Mucosa of descending colon (tissue), 3 donors: Measurements from ENCODE around the gene LAMA2. TPM values are rescaled to one million over a fixed set of nuclear protein-coding genes. Genes with fewer than 3 reads are reported as not detected.

Experiments used
- ATAC-seq: fragments of 200-7000 bp; cut with Tn5 transposase; one replicate; pipeline ENCODE4 v1.9.1; 2020; ENCODE audit warnings: mild to moderate bottlenecking, moderate library complexity
- DNase-seq, 3 donors: peaks; one replicate each; pipeline ENCODE4 v3.0.0-alpha.2; 2020
- H3K36me3 ChIP-seq: fragments of 200-600 bp; one replicate; pipeline ENCODE4 v1.8.0; 2021; ENCODE audit warnings: low read depth, mild to moderate bottlenecking
- H3K4me1 ChIP-seq: fragments of 200-600 bp; one replicate; pipeline ENCODE4 v1.8.0; 2021; ENCODE audit warnings: low read depth, mild to moderate bottlenecking
- H3K4me3 ChIP-seq: fragments of 200-600 bp; one replicate; pipeline ENCODE4 v1.8.0; 2021; ENCODE audit warnings: mild to moderate bottlenecking
- H3K9me3 ChIP-seq: fragments of 200-600 bp; one replicate; pipeline ENCODE4 v1.8.0; 2021; ENCODE audit warnings: mild to moderate bottlenecking
- intact Hi-C, 2 donors: fragments of 100-400 bp; cut with DNase I in 1 of 2; cut with micrococcal nuclease in 1 of 2; formaldehyde crosslinking; loops; one replicate each; pipeline versions ENCODE4 v1.11.0 to v1.11.1; 2022; cut with DNase I, micrococcal nuclease
- total RNA-seq, 3 donors: library from RNA; stranded (reverse); fragmentation: NEBNext Ultra II Directional in 2 of 3; extraction: Animal tissue kit (Norgen Biotek cat#: 25700) in 2 of 3; gene quantifications; one replicate each; pipeline versions ENCODE4 v1.2.1 to v1.2.4, GENCODE V29; 2021 to 2023
- TF ChIP-seq, protein P1 (sequence below): fragments of 200-600 bp; IDR thresholded peaks from one replicate; pipeline ENCODE4 v1.8.0; 2022; ENCODE audit warnings: antibody characterized with exemption, mild to moderate bottlenecking
- donor health status: DM: no; HTN: no; CAD: no; lungs with moderate emphysema.
- donor health status: DM: no; HTN: no; CAD: no.
- donor health status: DM: no; HTN: yes; CAD: no.

Gene LAMA2
- total RNA-seq, 3 donors from 2014 or later: 3.6 to 29.4 (median 18.4) TPM

- no peaks in the 10 kb centered on the region for H3K36me3 ChIP-seq
- DNase-seq (no peak), ATAC-seq (no peak)
- H3K9me3 ChIP-seq: no peaks in the 10 kb centered on the region
- no peaks in the 10 kb centered on the region for H3K4me1 ChIP-seq
- H3K4me3 ChIP-seq: no peak overlapping the region
- intact Hi-C loops: no loop called here
- TF ChIP-seq, protein P1, sequence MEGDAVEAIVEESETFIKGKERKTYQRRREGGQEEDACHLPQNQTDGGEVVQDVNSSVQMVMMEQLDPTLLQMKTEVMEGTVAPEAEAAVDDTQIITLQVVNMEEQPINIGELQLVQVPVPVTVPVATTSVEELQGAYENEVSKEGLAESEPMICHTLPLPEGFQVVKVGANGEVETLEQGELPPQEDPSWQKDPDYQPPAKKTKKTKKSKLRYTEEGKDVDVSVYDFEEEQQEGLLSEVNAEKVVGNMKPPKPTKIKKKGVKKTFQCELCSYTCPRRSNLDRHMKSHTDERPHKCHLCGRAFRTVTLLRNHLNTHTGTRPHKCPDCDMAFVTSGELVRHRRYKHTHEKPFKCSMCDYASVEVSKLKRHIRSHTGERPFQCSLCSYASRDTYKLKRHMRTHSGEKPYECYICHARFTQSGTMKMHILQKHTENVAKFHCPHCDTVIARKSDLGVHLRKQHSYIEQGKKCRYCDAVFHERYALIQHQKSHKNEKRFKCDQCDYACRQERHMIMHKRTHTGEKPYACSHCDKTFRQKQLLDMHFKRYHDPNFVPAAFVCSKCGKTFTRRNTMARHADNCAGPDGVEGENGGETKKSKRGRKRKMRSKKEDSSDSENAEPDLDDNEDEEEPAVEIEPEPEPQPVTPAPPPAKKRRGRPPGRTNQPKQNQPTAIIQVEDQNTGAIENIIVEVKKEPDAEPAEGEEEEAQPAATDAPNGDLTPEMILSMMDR: no peak
Measured at GRCh38 chr6:129344379-129344778, 461.4 kb downstream of the LAMA2 start.

- intact Hi-C loops: no loop called here
- Histone ChIP-seq H3K36me3 (no peaks in the 10 kb centered on the region), H3K4me3 (no peak overlapping the region), H3K4me1 (no peaks in the 10 kb centered on the region), H3K9me3 (no peaks in the 10 kb centered on the region)
- TF ChIP-seq, protein P1: no peak
- ATAC-seq (no peak), DNase-seq (no peak)
Measured at GRCh38 chr6:129345890-129346289, 463.0 kb downstream of the LAMA2 start.

DNA sequence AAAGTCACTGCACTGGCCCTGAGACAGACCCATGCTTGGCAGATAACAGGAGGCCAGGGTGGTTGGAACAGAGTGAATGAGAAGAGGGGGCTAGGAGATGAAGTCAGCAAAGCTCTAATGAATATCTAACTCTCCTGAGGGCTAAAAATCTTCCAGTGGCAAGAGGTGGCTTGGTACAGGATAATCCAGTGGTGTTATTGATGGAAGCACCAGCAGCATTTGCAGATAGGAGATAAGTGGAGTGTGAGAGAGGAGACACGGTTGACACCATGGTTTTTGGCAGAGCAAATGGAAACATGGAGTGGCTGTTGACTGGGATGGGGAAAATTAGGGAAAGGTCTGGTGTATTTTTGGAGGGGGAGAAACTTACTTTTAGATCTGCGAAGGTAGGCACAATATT lies 464.0 kb downstream of the LAMA2 start:
- ATAC-seq: no peak
- Histone ChIP-seq H3K4me3 (no peak overlapping the region), H3K9me3 (no peaks in the 10 kb centered on the region), H3K4me1 (no peaks in the 10 kb centered on the region), H3K36me3 (no peaks in the 10 kb centered on the region)
- TF ChIP-seq, protein P1: no peak
- intact Hi-C loops: no loop called here
- DNase-seq: no peak

GRCh38 chr6:129350278-129350677 lies 467.3 kb downstream of the LAMA2 start:
- ATAC-seq: peak; percentile 95
- DNase-seq: peak; percentile 25 to 37 (median 32)
- Histone ChIP-seq H3K36me3 (no peaks in the 10 kb centered on the region), H3K4me1 (no peaks in the 10 kb centered on the region), H3K4me3 (no peak overlapping the region), H3K9me3 (no peaks in the 10 kb centered on the region)
- TF ChIP-seq, protein P1: no peak
- intact Hi-C loops: no loop called here

DNA sequence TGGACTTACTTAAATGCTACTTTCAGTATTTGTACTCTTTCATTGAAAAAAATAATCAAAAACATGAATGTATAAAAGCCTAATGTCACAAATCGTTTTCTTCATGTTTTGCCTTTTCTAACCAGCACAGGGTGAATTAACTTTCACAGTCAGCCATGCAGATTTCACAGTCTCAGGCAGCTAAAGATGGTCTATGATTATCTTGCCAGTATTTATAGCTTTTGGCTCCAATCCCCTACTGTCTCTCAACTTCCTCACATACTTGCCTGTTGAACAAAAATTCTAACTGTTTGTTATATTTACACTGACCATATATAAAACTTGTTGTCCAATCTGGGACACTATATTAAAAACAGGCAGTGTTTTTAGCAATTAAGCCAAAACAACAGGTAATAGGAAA lies 468.9 kb downstream of the LAMA2 start:
- no peaks in the 10 kb centered on the region for H3K36me3 ChIP-seq
- ATAC-seq (no peak), DNase-seq (no peak)
- no peaks in the 10 kb centered on the region for H3K9me3 ChIP-seq
- TF ChIP-seq, protein P1: no peak
- H3K4me1 ChIP-seq: no peaks in the 10 kb centered on the region
- no peak overlapping the region for H3K4me3 ChIP-seq
- intact Hi-C loops: no loop called here

- intact Hi-C loops: no loop called here
- DNase-seq: peak; percentile 25 to 50 (median 25)
- ATAC-seq: peak; percentile 71
Measured at GRCh38 chr6:129353067-129353466, 470.1 kb downstream of the LAMA2 start.

More at GRCh38 chr6:129353067-129353466, 470.1 kb downstream of the LAMA2 start:
- Histone ChIP-seq H3K36me3 (no peaks in the 10 kb centered on the region), H3K4me3 (no peak overlapping the region), H3K9me3 (no peaks in the 10 kb centered on the region), H3K4me1 (no peaks in the 10 kb centered on the region)
- TF ChIP-seq, protein P1: no peak
